H7 (cell line): ENCODE data around the gene ANO4. TPM values are rescaled to one million over a fixed set of nuclear protein-coding genes. Genes with fewer than 3 reads are reported as not detected.
"Not testable (repeated sequence)": the region's sequence is repeated elsewhere in the genome, so short reads cannot be mapped to it uniquely, and the experiment has no call there.

ENCODE experiments used
- DNase-seq: peaks from one replicate; pipeline ENCODE4 v3.0.0; 2012
- H3K27me3 ChIP-seq: 2 replicates; pipeline ENCODE4 v1.6.0; 2011; ENCODE audit warnings: mild to moderate bottlenecking, low read length; ENCODE audit not compliant: control insufficient read depth, insufficient read depth
- H3K36me3 ChIP-seq: replicated peaks from 2 replicates; pipeline ENCODE4 v1.5.1; 2011; ENCODE audit warnings: low read length; ENCODE audit not compliant: control insufficient read depth, insufficient read depth
- H3K4me3 ChIP-seq: 2 replicates; pipeline ENCODE4 v1.5.1; 2011; ENCODE audit warnings: low read depth, mild to moderate bottlenecking, control low read depth, low read length, moderate library complexity; ENCODE audit not compliant: insufficient read depth
- total RNA-seq: library from RNA; depleted of rRNA; stranded (reverse); fragments of >200 nt; shearing (Covaris generic); gene quantifications from 2 replicates; pipeline ENCODE4 v1.2.3, GENCODE V29; 2014

Gene ANO4
- total RNA-seq, 1 experiment from 2014 or later = 1.7 TPM

- not testable (repeated sequence) for DNase-seq, H3K27me3 ChIP-seq, H3K4me3 ChIP-seq, H3K36me3 ChIP-seq
Observed at GRCh38 chr12:100989509-100989908, 194.9 kb downstream of the ANO4 start.

GRCh38 chr12:100991102-100991501, 196.5 kb downstream of the ANO4 start:
- Histone ChIP-seq H3K36me3 (no peaks in the 10 kb centered on the region), H3K4me3 (no peak overlapping the region), H3K27me3 (no peaks in the 10 kb centered on the region)
- no peak for DNase-seq

- Histone ChIP-seq H3K36me3 (no peaks in the 10 kb centered on the region), H3K4me3 (no peak overlapping the region), H3K27me3 (no peaks in the 10 kb centered on the region)
- no peak for DNase-seq
Observed at GRCh38 chr12:100992194-100992593, 197.6 kb downstream of the ANO4 start.

- H3K4me3 ChIP-seq = no peak overlapping the region
- DNase-seq = peak; percentile 8
- no peaks in the 10 kb centered on the region for H3K36me3 ChIP-seq
- no peaks in the 10 kb centered on the region for H3K27me3 ChIP-seq
Observed at GRCh38 chr12:100993916-100994450, 199.4 kb downstream of the ANO4 start.

- Histone ChIP-seq H3K36me3 (no peaks in the 10 kb centered on the region), H3K27me3 (no peaks in the 10 kb centered on the region), H3K4me3 (no peak overlapping the region)
- DNase-seq = no peak
Observed at GRCh38 chr12:100995201-100995600, 200.6 kb downstream of the ANO4 start.

GRCh38 chr12:100995771-100996170, 201.2 kb downstream of the ANO4 start:
- DNase-seq = no peak

GRCh38 chr12:101001669-101002068, 207.1 kb downstream of the ANO4 start:
- Histone ChIP-seq H3K4me3 (no peak overlapping the region), H3K36me3 (no peaks in the 10 kb centered on the region), H3K27me3 (no peaks in the 10 kb centered on the region)
- no peak for DNase-seq

More at GRCh38 chr12:100995771-100996170, 201.2 kb downstream of the ANO4 start:
- Histone ChIP-seq H3K27me3 (no peaks in the 10 kb centered on the region), H3K36me3 (no peaks in the 10 kb centered on the region), H3K4me3 (no peak overlapping the region)

- Histone ChIP-seq H3K36me3 (no peaks in the 10 kb centered on the region), H3K4me3 (no peak overlapping the region), H3K27me3 (no peaks in the 10 kb centered on the region)
- no peak for DNase-seq
Observed at GRCh38 chr12:101002696-101003419, 208.3 kb downstream of the ANO4 start.

GRCh38 chr12:101004898-101005297, 210.3 kb downstream of the ANO4 start:
- Histone ChIP-seq H3K4me3 (no peak overlapping the region), H3K36me3 (no peaks in the 10 kb centered on the region), H3K27me3 (no peaks in the 10 kb centered on the region)
- no peak for DNase-seq

GRCh38 chr12:101009274-101009673, 214.7 kb downstream of the ANO4 start:
- no peaks in the 10 kb centered on the region for H3K27me3 ChIP-seq
- no peak overlapping the region for H3K4me3 ChIP-seq
- no peak for DNase-seq
- no peaks in the 10 kb centered on the region for H3K36me3 ChIP-seq

GRCh38 chr12:101010896-101011295, 216.3 kb downstream of the ANO4 start:
- Histone ChIP-seq H3K4me3 (no peak overlapping the region), H3K27me3 (no peaks in the 10 kb centered on the region), H3K36me3 (no peaks in the 10 kb centered on the region)
- DNase-seq = no peak

- no peak overlapping the region for H3K4me3 ChIP-seq
- no peaks in the 10 kb centered on the region for H3K27me3 ChIP-seq
- DNase-seq = no peak
- H3K36me3 ChIP-seq = no peaks in the 10 kb centered on the region
Observed at GRCh38 chr12:101013993-101014392, 219.4 kb downstream of the ANO4 start.

GRCh38 chr12:101015044-101015443, 220.5 kb downstream of the ANO4 start:
- no peaks in the 10 kb centered on the region for H3K27me3 ChIP-seq
- DNase-seq = no peak
- no peak overlapping the region for H3K4me3 ChIP-seq
- H3K36me3 ChIP-seq = no peaks in the 10 kb centered on the region

GRCh38 chr12:101018540-101018939, 224.0 kb downstream of the ANO4 start:
- Histone ChIP-seq H3K4me3 (no peak overlapping the region), H3K27me3 (no peaks in the 10 kb centered on the region), H3K36me3 (no peaks in the 10 kb centered on the region)
- DNase-seq = no peak

- Histone ChIP-seq H3K36me3 (no peaks in the 10 kb centered on the region), H3K4me3 (no peak overlapping the region), H3K27me3 (no peaks in the 10 kb centered on the region)
- DNase-seq = no peak
Observed at GRCh38 chr12:101019201-101019600, 224.6 kb downstream of the ANO4 start.
